ENCODE data around the gene RPGRIP1L. TPM values are rescaled to one million over a fixed set of nuclear protein-coding genes. Genes with fewer than 3 reads are reported as not detected.

Gene RPGRIP1L
- 1 to 10 TPM; 4.4 to 7.1 (median 6.6) TPM for total RNA-seq

DNA sequence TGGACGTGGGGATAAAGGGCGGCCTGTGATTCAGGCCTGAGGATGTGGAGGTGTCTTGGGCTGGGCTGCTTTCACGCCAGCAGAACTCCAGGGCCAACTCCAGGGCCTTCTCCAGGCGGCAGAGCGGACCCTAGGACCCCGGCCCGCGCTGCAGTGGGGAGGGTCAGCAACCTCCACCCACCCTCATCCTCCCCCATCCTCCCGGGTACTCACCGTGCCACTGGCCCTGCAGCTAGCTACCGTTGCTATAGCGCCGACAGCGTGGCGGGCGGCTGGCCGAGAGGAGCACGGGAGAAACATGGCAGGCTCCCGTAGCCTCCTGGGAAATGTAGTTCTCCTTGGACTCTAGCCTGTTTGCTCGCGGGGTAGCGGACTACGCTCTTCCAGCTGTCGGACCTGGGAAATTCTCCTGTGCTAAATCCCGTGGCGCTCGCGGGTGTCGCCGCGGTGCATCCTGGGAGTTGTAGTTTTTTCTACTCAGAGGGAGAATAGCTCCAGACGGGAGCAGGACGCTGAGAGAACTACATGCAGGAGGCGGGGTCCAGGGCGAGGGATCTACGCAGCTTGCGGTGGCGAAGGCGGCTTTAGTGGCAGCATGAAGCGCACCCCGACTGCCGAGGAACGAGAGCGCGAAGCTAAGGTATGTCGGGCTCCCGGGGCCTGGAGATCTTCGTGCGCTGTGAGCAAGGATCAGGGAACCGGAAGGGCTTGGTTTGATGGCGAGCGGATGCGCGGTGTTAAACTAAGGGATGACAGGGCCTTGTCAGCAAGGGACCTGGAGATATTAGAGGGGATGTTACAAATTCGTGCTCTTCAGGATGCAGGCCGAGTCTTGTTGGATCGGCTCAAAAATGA, at the start of gene RPGRIP1L, which contains the start of gene FTO:
Gene RPGRIP1L, minus strand, starts transcription at position 270 of the 855 bp plus-strand sequence. CDS start 3,136 bp downstream, outside the sequence.
Gene FTO, plus strand, starts transcription at position 567 of the 855 bp plus-strand sequence.
- WGBS, 2 donors = 0 to 1% methylated on average over 44 to 45 of the region's 57 CpGs
- Histone ChIP-seq H3K27me3 (no peaks in the 10 kb centered on the region), H3K4me3 (peak within 1 kb of the TSS; percentile 64 to 81 (median 75)), H3K27ac (peak within 1 kb of the TSS; percentile 61 to 88 (median 75)), H3K36me3 (peaks cover 0 to 9% (median 0%) of the 10 kb centered on the region in 3 donors), H3K9me3 (no peaks in the 10 kb centered on the region), H3K4me1 (peaks cover 6 to 28% (median 9%) of the 10 kb centered on the region in 4 donors)
- peak in 4 of 5 experiments; percentile 6 to 40 (median 24) for TF ChIP-seq CTCF (IDR thresholded peaks at IDR 0.05)
- TF ChIP-seq POLR2A (IDR thresholded peaks at IDR 0.05) = peak in 1 of 2 donors; percentile 38
- TF ChIP-seq EP300 (IDR thresholded peaks at IDR 0.05) = peak; percentile 81 to 85
- peak; percentile 99 to 100 for DNase-seq (ENCODE audit: low spot score in 2 of 2)

DNA sequence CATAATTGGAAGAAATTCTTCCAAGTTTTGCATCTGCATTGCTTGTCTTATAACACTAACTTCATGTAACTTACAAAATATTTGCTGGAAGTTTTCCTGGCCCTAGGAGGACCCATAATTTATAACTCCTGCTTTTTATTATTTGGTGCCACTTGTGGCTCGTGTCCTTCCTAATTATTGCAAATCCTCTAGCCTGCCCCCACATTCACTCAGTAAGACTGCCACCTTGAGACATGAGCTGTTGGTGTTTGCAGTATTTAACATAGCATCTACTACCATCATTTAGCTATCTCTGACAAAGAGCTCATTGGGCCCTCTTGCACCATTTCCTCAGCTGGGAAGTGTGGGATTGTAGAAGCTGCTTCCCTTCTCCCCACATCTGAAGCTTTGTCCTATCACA, 49.8 kb upstream of the RPGRIP1L start:
- peaks cover 0 to 30% (median 16%) of the 10 kb centered on the region in 4 donors for H3K4me1 ChIP-seq
- WGBS, 2 donors = 68 to 76% methylated on average over 1 of the region's 1 CpG
- H3K27me3 ChIP-seq = no peaks in the 10 kb centered on the region
- no peak for DNase-seq (ENCODE audit: low spot score in 2 of 2)
- H3K27ac ChIP-seq = no peak overlapping the region
- no peaks in the 10 kb centered on the region for H3K36me3 ChIP-seq
- no peak for TF ChIP-seq EP300 (IDR thresholded peaks at IDR 0.05)
- TF ChIP-seq CTCF (IDR thresholded peaks at IDR 0.05) = no peak
- TF ChIP-seq POLR2A (IDR thresholded peaks at IDR 0.05) = no peak
- H3K9me3 ChIP-seq = no peaks in the 10 kb centered on the region
- no peak overlapping the region for H3K4me3 ChIP-seq

DNA sequence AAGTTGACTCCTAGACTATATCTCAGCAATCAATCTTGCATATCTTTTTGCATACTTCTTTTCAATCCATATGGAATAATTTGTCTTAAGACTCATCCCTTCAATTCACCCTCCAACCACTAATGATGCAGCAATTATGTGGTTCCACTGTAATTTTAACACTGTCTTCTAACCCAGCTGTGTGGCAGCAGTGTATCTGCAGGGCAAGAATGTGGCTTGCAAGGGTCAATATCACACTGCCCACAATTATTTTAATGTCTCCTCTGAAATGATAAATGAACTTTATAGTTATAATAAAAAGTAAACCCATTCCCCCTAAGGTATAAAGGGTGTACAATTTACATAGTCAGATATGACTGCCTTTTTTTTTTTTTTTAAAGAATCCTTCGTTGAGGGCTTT, 48.9 kb upstream of the RPGRIP1L start:
- DNase-seq (ENCODE audit: low spot score in 2 of 2) = no peak
- WGBS, 2 donors = 71 to 81% methylated on average over 1 of the region's 1 CpG

GRCh38 chr16:53745753-53746266, 42.2 kb upstream of the RPGRIP1L start:
- no peak for DNase-seq (ENCODE audit: low spot score in 2 of 2)
- no peak for TF ChIP-seq POLR2A (IDR thresholded peaks at IDR 0.05)
- no peak for TF ChIP-seq EP300 (IDR thresholded peaks at IDR 0.05)
- Histone ChIP-seq H3K4me1 (peaks cover 0 to 24% (median 0%) of the 10 kb centered on the region in 4 donors), H3K36me3 (no peaks in the 10 kb centered on the region), H3K27ac (no peak overlapping the region), H3K27me3 (no peaks in the 10 kb centered on the region), H3K9me3 (peaks cover 0 to 7% (median 3%) of the 10 kb centered on the region in 4 donors), H3K4me3 (no peak overlapping the region)
- WGBS, 2 donors = 88 to 89% methylated on average over 4 of the region's 4 CpGs

More for the DNA sequence above, 48.9 kb upstream of the RPGRIP1L start:
- Histone ChIP-seq H3K4me1 (peaks cover 0 to 28% (median 16%) of the 10 kb centered on the region in 4 donors), H3K4me3 (no peak overlapping the region), H3K36me3 (no peaks in the 10 kb centered on the region), H3K27ac (no peak overlapping the region), H3K27me3 (no peaks in the 10 kb centered on the region), H3K9me3 (peaks cover 0 to 7% (median 3%) of the 10 kb centered on the region in 4 donors)
- TF ChIP-seq POLR2A (IDR thresholded peaks at IDR 0.05) (no peak), CTCF (IDR thresholded peaks at IDR 0.05) (no peak)

GRCh38 chr16:53745086-53745485, 41.4 kb upstream of the RPGRIP1L start:
- no peak overlapping the region for H3K27ac ChIP-seq
- peaks cover 0 to 24% (median 0%) of the 10 kb centered on the region in 4 donors for H3K4me1 ChIP-seq
- no peak for DNase-seq (ENCODE audit: low spot score in 2 of 2)
- 28 to 31% methylated on average over 3 of the region's 3 CpGs for WGBS, 2 donors
- H3K9me3 ChIP-seq = peaks cover 0 to 7% (median 3%) of the 10 kb centered on the region in 4 donors
- no peaks in the 10 kb centered on the region for H3K27me3 ChIP-seq
- no peak overlapping the region for H3K4me3 ChIP-seq
- no peaks in the 10 kb centered on the region for H3K36me3 ChIP-seq
- no peak for TF ChIP-seq EP300 (IDR thresholded peaks at IDR 0.05)
- TF ChIP-seq POLR2A (IDR thresholded peaks at IDR 0.05) = no peak
- TF ChIP-seq CTCF (IDR thresholded peaks at IDR 0.05) = no peak

Data from tibial nerve (tissue), 4 donors.